Activated CD4-positive, alpha-beta T cell treated with anti-CD3 and anti-CD28 coated beads, Interleukin-2, amount 50 U/mL, for 24 hours (primary cell): Measurements from ENCODE around the gene FHIT.
"Not testable (repeated sequence)": the region's sequence is repeated elsewhere in the genome, so short reads cannot be mapped to it uniquely, and the experiment has no call there.

Source experiments
- DNase-seq, 2 donors: peaks; one replicate each; pipeline ENCODE4 v3.0.0-alpha.2; 2020; ENCODE audit warnings: low read depth in 1 of 2, low spot score in 1 of 2

The FHIT gene

GRCh38 chr3:60948488-60948887 lies 302.8 kb downstream of the FHIT start:
- no peak for DNase-seq

GRCh38 chr3:60935709-60936108 lies 315.5 kb downstream of the FHIT start:
- DNase-seq, result no peak

- no peak for DNase-seq
Observed at GRCh38 chr3:60933824-60934223, 317.4 kb downstream of the FHIT start.

GRCh38 chr3:60932643-60933042 lies 318.6 kb downstream of the FHIT start:
- DNase-seq, result no peak

GRCh38 chr3:60932170-60932569 lies 319.1 kb downstream of the FHIT start:
- DNase-seq, result no peak

- DNase-seq, result no peak
Observed at GRCh38 chr3:60931452-60931851, 319.8 kb downstream of the FHIT start.

- no peak for DNase-seq
Observed at GRCh38 chr3:60920519-60920918, 330.7 kb downstream of the FHIT start.

GRCh38 chr3:60919296-60919695 lies 332.0 kb downstream of the FHIT start:
- no peak for DNase-seq

GRCh38 chr3:60917141-60917540 lies 334.1 kb downstream of the FHIT start:
- no peak for DNase-seq

- DNase-seq, result no peak
Observed at GRCh38 chr3:60916546-60916945, 334.7 kb downstream of the FHIT start.

- DNase-seq, result no peak
Observed at GRCh38 chr3:60913474-60913873, 337.8 kb downstream of the FHIT start.

GRCh38 chr3:60912876-60913275 lies 338.4 kb downstream of the FHIT start:
- DNase-seq, result no peak

- no peak for DNase-seq
Observed at GRCh38 chr3:60912142-60912541, 339.1 kb downstream of the FHIT start.

- DNase-seq, result no peak
Observed at GRCh38 chr3:60909526-60909925, 341.7 kb downstream of the FHIT start.

- DNase-seq, result no peak
Observed at GRCh38 chr3:60906283-60906682, 345.0 kb downstream of the FHIT start.

- no peak for DNase-seq
Observed at GRCh38 chr3:60898321-60898720, 352.9 kb downstream of the FHIT start.

- no peak for DNase-seq
Observed at GRCh38 chr3:60893946-60894345, 357.3 kb downstream of the FHIT start.

GRCh38 chr3:60890226-60890625 lies 361.0 kb downstream of the FHIT start:
- no peak for DNase-seq

GRCh38 chr3:60888952-60889351 lies 362.3 kb downstream of the FHIT start:
- not testable (repeated sequence) for DNase-seq

- DNase-seq, result no peak
Observed at GRCh38 chr3:60887574-60887973, 363.7 kb downstream of the FHIT start.

- no peak for DNase-seq
Observed at GRCh38 chr3:60886518-60886917, 364.7 kb downstream of the FHIT start.

GRCh38 chr3:60884005-60884404 lies 367.2 kb downstream of the FHIT start:
- no peak for DNase-seq

- DNase-seq, result no peak
Observed at GRCh38 chr3:60877188-60877587, 374.1 kb downstream of the FHIT start.

GRCh38 chr3:60870396-60870795 lies 380.9 kb downstream of the FHIT start:
- DNase-seq, result no peak
